Measurements from ENCODE around the gene SLC43A1. TPM values are rescaled to one million over a fixed set of nuclear protein-coding genes. Genes with fewer than 3 reads are reported as not detected.
A peak's percentile ranks its signal among the peaks of the same experiment; 100 is the strongest.

Gene SLC43A1
- total and polyA plus RNA-seq, 2 experiments from 2014 or later = 19.6 to 49.7 TPM

DNA sequence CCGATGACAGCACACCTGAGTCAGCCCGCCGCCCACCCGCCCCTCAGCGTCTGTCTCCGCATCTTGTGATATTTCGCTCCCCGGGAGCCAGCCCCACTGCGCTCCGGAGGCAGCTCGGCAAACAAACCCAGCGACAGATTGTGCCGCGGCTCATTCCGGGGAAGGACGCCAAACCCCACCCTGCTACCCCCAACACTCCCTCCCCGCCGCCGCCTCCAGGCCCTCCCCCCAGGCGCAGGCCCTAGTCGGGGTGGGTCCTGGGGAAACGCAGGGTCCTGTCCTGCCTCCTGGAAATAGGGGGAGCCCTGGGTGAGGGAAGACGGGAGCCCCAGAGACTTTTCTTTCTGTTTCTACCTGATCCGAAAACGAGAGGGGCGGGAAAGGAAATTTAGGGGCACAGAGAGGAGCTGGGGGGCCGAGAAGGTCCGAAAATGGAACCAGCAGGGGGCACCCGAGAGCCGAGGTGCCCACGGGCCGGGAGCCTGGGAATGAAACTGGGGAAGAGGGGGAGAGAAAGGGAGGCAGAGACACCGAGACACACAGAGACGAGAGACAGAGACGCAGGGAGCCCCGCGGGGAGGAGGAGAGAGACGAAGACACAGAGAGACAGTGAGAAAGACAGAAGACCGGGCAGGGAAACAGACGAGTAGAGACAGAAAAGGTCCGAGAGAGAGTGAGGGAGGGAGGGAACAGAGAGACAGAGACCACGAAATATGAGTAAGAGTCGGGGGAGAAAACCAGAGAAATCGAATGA, 56.9 kb downstream of the SLC43A1 start:
- peak overlapping the region; percentile 84 for H3K4me3 Mint-ChIP-seq

GRCh38 chr11:57458060-57458409, 57.5 kb downstream of the SLC43A1 start:
- Histone ChIP-seq H3K27me3 (ENCODE audit: insufficient read depth) (peaks cover 44% of the 10 kb centered on the region), H3K4me2 (peak overlapping the region; percentile 100), H3K27ac (ENCODE audit: low read depth) (no peak overlapping the region), H3K36me3 (ENCODE audit: insufficient read depth) (no peaks in the 10 kb centered on the region), H3K9me2 (ENCODE audit: insufficient read depth) (no peaks in the 10 kb centered on the region), H3F3A (replicated peaks; ENCODE audit: low read depth) (0 out of 2 replicates have a peak, but pooled peaks cover 6% of the 10 kb centered on the region), H4K20me1 (replicated peaks; ENCODE audit: insufficient read depth) (no peaks in the 10 kb centered on the region; the same call in 1 of the 2 replicates), H2AFZ (peak overlapping the region; percentile 97), H3K4me1 (ENCODE audit: insufficient read depth) (peaks cover 28% of the 10 kb centered on the region), H3K79me2 (replicated peaks; ENCODE audit: insufficient read depth) (peaks cover 8% of the 10 kb centered on the region), H3K4me3 (peak overlapping the region; percentile 93)
- TF ChIP-seq CREB1 (CRISPR knock-in tag; IDR thresholded peaks at IDR 0.05; ENCODE audit: low read depth) (0 out of 2 replicates have a peak, but pooled peaks have one; percentile 19), POLR2AphosphoS5 (IDR thresholded peaks at IDR 0.05; ENCODE audit: low read depth) (no peak)
- Mint-ChIP-seq H3K4me1 (peaks cover 36% of the 10 kb centered on the region), H3K36me3 (ENCODE audit: low read depth) (peaks cover 6% of the 10 kb centered on the region; the same call in 1 of the 3 replicates), H3K27ac (peak overlapping the region; percentile 77; the same call in 1 of the 2 replicates), H3K9me3 (no peaks in the 10 kb centered on the region; the same call in 1 of the 3 replicates), H3K4me3 (peak overlapping the region; percentile 84), H3K27me3 (ENCODE audit: insufficient read depth, low read depth, poor library complexity) (peaks cover 42% of the 10 kb centered on the region)
- DNase-seq (ENCODE audit: low spot score) (peak; percentile 81), ATAC-seq (peak; percentile 29)

More for the DNA sequence above, 56.9 kb downstream of the SLC43A1 start:
- Histone ChIP-seq H3K27ac (ENCODE audit: low read depth) (no peak overlapping the region), H3K4me2 (peak overlapping the region; percentile 100), H3K9me2 (ENCODE audit: insufficient read depth) (no peaks in the 10 kb centered on the region), H2AFZ (peak overlapping the region; percentile 97), H3K27me3 (ENCODE audit: insufficient read depth) (peaks cover 48% of the 10 kb centered on the region), H3F3A (replicated peaks; ENCODE audit: low read depth) (0 out of 2 replicates have a peak, but pooled peaks cover 6% of the 10 kb centered on the region), H3K4me1 (ENCODE audit: insufficient read depth) (peaks cover 33% of the 10 kb centered on the region), H3K36me3 (ENCODE audit: insufficient read depth) (no peaks in the 10 kb centered on the region), H3K4me3 (peak overlapping the region; percentile 93), H3K79me2 (replicated peaks; ENCODE audit: insufficient read depth) (peaks cover 14% of the 10 kb centered on the region), H4K20me1 (replicated peaks; ENCODE audit: insufficient read depth) (no peaks in the 10 kb centered on the region; the same call in 1 of the 2 replicates)
- peaks cover 7% of the 10 kb centered on the region; the same call in 1 of the 3 replicates for H3K36me3 Mint-ChIP-seq (ENCODE audit: low read depth)
- TF ChIP-seq ZNF114 (CRISPR knock-in tag; IDR thresholded peaks at IDR 0.05) (no peak), CTCF (conservative IDR thresholded peaks at IDR 0.05; ENCODE audit: low read depth in 2 of 2) (peak; percentile 78 to 98), EZH2 (IDR thresholded peaks at IDR 0.05; ENCODE audit: low read depth, unreplicated experiment) (peak; percentile 55)
- no peak overlapping the region for H3K27ac Mint-ChIP-seq
- H3K9me3 Mint-ChIP-seq = no peaks in the 10 kb centered on the region; the same call in 1 of the 3 replicates
- ATAC-seq (peak; percentile 18), DNase-seq (ENCODE audit: low spot score) (peak; percentile 79)
- peaks cover 46% of the 10 kb centered on the region for H3K27me3 Mint-ChIP-seq (ENCODE audit: insufficient read depth, low read depth, poor library complexity)
- peaks cover 41% of the 10 kb centered on the region for H3K4me1 Mint-ChIP-seq

GRCh38 chr11:57457643-57458023, 57.9 kb downstream of the SLC43A1 start:
- Mint-ChIP-seq H3K4me3 (peak overlapping the region; percentile 84), H3K4me1 (peaks cover 32% of the 10 kb centered on the region), H3K27ac (peak overlapping the region; percentile 77; the same call in 1 of the 2 replicates), H3K36me3 (ENCODE audit: low read depth) (peaks cover 2% of the 10 kb centered on the region; the same call in 1 of the 3 replicates), H3K27me3 (ENCODE audit: insufficient read depth, low read depth, poor library complexity) (peaks cover 38% of the 10 kb centered on the region), H3K9me3 (no peaks in the 10 kb centered on the region; the same call in 1 of the 3 replicates)
- DNase-seq (ENCODE audit: low spot score) (no peak), ATAC-seq (peak; percentile 4)
- Histone ChIP-seq H3K27ac (ENCODE audit: low read depth) (no peak overlapping the region), H4K20me1 (replicated peaks; ENCODE audit: insufficient read depth) (no peaks in the 10 kb centered on the region; the same call in 1 of the 2 replicates), H3K4me2 (peak overlapping the region; percentile 100), H3K4me3 (peak overlapping the region; percentile 93), H3K27me3 (ENCODE audit: insufficient read depth) (peaks cover 42% of the 10 kb centered on the region), H2AFZ (peak overlapping the region; percentile 97), H3F3A (replicated peaks; ENCODE audit: low read depth) (0 out of 2 replicates have a peak, but pooled peaks cover 6% of the 10 kb centered on the region), H3K79me2 (replicated peaks; ENCODE audit: insufficient read depth) (peaks cover 4% of the 10 kb centered on the region), H3K36me3 (ENCODE audit: insufficient read depth) (no peaks in the 10 kb centered on the region), H3K4me1 (ENCODE audit: insufficient read depth) (peaks cover 24% of the 10 kb centered on the region), H3K9me2 (ENCODE audit: insufficient read depth) (no peaks in the 10 kb centered on the region)
- TF ChIP-seq REST (IDR thresholded peaks at IDR 0.05; ENCODE audit: unreplicated experiment) = no peak
- no peak for TF ChIP-seq ZNF114 (CRISPR knock-in tag; IDR thresholded peaks at IDR 0.05)
- no peak for TF ChIP-seq JUNB (IDR thresholded peaks at IDR 0.05; ENCODE audit: unreplicated experiment)
- TF ChIP-seq POLR2AphosphoS5 (IDR thresholded peaks at IDR 0.05; ENCODE audit: low read depth) = no peak
